CD4-positive, alpha-beta T cell treated with Interleukin-2 at 100 ng/mL for 4 hours (primary cell): ENCODE data around the gene QRICH1.

Experiments
- DNase-seq: peaks from one replicate; pipeline ENCODE4 v3.0.0-alpha.2; 2020; ENCODE audit warnings: low spot score

Gene QRICH1

DNA sequence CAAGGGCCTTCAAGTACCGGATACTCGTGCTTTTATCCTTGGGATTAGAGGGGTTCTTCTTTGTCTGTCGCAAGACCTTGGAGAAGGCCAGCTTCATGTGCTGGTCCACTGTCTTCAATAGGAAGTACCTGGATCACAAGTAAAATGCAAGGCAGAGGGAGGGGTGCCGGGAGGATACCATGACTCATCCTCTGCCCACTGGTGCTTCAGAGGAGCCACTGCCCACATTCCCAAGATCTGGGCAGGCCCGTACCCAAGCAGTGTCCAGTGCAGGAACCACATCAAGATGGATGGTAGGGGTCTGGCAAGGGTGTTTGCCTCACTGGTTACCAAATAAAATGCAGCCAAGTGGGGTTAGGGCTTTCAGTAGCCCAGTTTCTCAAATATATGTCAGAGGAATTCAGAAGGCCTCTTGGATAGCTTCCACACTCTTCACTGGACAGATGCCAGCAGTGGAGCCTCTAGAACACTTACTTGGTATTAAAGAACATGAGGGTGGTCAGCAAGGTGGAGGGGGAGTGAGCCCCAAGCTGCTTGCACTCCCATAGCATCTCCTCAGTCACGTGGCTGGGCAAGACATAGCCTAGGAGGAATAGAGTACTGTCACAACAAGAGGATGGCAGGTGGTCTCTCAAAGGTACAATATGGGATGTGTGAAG, 61.1 kb downstream of the QRICH1 start:
- DNase-seq, result no peak

DNA sequence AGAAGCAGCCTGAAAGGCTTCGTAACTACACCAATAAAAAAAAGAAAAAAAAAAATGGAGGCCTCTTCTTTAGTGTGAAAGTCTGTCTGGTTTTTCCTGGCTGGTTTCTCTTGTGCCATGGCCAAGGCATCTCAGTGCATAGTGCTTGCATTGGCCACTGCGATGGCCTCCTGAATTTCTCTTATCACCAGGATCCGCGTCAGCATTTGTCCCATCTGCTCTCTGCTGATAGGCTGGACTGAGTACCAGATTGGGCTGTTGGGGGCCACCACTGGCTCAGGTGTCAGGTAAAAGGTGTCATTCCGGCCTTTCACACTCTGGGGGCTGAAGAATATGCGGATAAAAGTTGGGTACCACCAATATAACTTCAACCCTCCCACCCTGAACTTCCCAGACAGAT, 63.5 kb downstream of the QRICH1 start:
- no peak for DNase-seq

DNA sequence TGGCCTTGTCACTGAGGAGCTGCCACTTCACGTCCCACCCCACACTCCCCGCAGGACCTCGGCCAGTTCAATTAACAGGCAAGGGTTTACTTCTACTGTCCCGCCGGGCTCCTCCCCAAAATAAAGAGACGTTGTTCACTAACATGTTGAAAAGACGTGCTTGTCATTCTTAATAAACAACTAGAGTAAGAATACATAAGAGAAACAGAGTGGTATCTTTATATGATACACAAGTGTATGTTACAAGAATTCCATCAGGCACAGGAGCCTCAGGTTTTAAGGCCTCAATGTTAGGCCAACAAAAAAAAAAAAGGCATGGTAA, 64.3 kb downstream of the QRICH1 start:
- DNase-seq, result no peak

- DNase-seq, result peak; percentile 95
Measured at GRCh38 chr3:49028673-49029562, 65.0 kb downstream of the QRICH1 start, which contains the start of gene IMPDH2. Gene IMPDH2 (minus strand): TSS chr3:49029398. CDS start chr3:49029350, 48 bp downstream.

DNA sequence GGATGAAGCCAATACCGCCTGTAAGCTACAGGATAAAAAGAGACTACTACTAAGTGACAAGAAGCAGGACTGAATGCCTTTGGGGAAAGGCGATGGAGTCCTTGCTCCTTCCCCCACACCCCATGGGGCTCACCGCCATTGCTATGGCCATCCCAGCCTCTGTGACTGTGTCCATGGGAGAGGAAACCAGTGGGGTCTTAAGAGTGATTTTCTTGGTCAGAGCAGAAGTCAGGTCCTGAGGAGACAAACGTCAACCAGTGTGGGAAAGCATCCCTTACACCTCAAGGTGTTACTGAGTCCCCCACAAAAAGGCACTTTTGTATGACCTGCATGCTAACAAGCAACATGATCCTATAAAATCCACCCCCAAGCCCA, 65.6 kb downstream of the QRICH1 start:
- DNase-seq, result no peak

DNA sequence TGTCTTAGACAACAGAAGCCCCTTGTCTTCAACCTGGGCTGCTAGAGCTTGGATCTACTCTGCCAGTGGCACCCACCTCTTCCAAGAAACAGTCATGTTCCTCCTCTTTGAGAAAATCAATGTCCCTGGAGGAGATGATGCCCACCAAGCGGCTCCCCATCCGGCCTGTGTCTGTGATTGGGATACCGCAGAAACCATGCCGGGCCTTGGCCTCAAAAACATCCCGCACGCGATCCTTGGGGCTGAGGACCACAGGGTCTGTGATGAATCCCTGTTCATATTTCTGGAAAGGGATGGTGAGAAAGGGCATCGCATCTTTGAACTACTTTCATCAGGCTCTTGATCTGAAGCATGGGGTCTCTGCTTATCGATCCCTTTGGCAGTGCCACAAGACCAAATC, 66.2 kb downstream of the QRICH1 start:
- no peak for DNase-seq

DNA sequence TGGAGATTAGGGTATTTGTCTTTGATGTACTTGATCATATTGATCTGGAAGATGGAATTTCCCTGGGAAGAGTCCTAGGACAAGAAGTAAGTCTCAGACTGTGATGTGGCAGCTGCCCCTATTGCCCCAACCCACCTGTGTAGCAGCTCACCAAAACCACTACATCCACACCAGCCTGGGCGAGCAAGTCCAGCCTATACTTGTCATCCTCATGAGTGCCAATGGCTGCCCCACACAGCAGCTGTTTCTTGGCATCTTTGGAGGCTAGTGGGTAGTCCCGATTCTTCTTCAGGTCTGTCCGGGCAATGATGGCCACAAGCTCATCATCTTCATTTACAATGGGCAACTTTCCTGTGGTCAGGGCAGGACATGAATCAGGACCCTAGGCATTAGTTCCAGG, 67.3 kb downstream of the QRICH1 start:
- no peak for DNase-seq

- no peak for DNase-seq
Measured at GRCh38 chr3:49025793-49026520, 67.9 kb downstream of the QRICH1 start.

DNA sequence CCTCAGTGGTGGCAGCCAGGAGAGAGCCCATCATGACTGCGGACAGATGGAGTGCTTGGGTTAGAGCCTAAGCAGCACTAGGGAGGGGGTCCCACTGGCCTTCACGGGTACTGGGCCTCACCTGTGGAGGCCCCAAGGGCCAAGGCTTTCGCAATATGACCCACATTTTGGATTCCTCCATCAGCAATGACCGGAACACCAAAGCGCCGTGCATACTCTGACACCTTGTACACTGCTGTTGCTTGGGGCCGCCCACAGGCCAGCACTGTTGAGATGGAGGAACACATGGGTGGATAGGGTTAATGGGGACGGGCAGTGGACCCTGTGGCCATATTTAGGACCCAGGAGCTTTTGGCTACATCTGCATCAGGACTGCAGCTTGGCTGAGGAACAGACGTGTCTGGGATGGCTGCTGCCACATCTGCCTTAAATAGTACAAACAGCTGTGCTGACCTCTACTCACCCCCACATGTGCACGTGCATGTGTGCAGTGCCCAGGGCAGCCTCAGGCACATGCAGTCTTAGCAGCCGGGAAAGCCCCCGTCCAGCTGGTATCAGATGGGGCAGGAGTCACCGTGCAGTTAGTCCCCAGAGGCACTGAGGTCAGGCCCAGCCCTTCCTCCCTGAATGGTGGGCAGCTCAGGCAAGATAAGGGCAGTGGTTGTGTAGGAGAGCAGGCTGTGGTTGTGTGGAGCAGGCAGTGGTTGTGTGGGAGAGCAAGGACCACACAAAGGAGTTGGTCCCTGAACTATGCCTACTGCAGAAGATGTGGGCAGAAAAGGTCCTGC, 68.7 kb downstream of the QRICH1 start:
- no peak for DNase-seq

- DNase-seq, result no peak
Measured at GRCh38 chr3:49024449-49024848, 69.4 kb downstream of the QRICH1 start.

DNA sequence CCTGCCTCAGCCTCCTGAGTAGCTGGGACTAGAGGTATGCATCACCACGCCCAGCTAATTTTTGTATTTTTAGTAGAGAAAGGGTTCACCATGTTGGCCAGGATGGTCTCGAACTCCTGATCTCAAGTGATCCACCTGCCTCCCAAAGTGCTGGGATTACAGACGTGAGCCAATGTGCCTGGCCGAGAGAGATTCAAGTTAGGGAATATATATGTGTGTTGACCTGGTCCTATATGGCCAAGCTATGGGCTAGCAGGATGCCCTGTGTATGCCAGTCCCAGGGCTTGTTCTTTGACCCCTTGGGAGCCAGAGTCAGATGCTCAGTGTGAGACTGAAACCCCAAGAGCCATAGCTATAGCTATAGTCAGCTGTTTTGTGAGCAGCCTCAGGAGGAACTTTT, 70.1 kb downstream of the QRICH1 start:
- DNase-seq, result no peak

DNA sequence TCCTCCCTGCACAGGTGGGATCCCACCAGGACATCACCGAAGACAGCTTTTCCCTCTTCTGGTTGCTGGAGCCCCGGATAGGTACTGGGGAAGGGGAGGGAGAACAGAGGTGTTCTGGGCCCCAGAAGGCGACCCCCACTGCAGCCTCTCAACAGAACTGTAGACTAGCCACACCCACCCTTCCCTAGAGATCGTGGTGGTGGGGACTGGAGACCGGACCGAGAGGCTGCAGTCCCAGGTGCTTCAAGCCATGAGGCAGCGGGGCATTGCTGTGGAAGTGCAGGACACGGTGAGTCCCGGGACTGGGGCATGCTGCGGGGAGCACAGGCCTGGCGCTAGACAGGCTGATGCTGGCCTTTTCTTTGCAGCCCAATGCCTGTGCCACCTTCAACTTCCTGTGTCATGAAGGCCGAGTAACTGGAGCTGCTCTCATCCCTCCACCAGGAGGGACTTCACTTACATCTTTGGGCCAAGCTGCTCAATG, 71.1 kb downstream of the QRICH1 start:
- DNase-seq, result no peak

DNA sequence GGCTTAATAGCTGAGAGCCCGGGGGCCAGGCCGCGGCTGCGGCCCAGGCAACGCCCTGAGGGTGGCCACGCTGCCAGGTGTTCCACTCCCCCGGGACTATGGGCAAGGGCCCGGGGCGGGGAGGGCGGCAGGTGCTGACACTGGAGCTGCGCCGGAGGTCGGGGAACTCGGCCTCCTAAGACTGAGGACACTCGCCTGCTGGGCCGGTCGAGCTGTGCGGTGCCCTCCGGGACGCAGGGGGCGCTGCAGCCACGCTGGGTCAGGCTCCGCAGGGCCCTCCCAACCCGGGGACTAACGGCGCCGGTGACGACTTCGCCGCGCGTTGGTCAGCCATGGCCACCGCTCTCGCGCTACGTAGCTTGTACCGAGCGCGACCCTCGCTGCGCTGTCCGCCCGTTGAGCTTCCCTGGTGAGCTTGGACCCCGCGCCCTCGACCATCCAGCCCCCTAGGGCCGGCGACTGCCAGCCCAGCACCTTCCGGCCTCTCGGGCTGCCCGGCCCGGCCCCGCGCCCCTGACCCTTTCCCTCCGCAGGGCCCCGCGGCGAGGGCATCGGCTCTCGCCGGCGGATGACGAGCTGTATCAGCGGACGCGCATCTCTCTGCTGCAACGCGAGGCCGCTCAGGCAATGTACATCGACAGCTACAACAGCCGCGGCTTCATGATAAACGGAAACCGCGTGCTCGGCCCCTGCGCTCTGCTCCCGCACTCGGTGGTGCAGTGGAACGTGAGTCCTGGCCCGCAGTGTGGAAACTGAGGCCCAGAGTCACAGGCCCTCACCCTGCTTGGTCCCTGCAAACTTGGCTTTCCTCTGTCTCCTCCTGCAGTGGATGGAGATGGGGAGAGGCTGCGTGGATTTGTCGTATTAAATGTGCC, 71.8 kb downstream of the QRICH1 start, which contains the start of gene NDUFAF3:
Gene NDUFAF3 (plus strand): TSS at position 309 of the 875 bp plus-strand sequence. CDS start 24 bp downstream, at position 333.
- DNase-seq, result peak; percentile 93

GRCh38 chr3:49021213-49021812, 72.6 kb downstream of the QRICH1 start:
- peak; percentile 98 for DNase-seq

GRCh38 chr3:49020330-49021212, 73.3 kb downstream of the QRICH1 start:
- DNase-seq, result peak; percentile 18

DNA sequence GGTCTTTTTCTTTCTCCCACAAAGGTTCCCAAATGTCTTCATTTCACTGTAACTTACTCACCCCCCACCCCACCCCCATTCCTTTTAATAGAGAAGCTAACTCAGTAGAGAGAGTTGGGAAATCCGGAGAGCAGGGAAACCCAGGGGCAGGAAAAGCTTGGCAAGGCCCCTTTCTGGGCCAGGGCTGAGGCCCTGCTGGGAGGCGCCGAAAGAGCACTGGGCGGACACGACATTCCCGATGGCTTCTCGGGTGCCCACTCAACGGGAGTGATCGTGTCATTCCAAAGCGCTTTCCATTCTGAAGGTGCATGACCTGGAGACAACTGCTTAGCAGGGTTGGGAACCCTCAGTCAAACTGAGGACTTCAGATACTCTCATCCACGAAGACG, 73.9 kb downstream of the QRICH1 start:
- DNase-seq, result no peak

DNA sequence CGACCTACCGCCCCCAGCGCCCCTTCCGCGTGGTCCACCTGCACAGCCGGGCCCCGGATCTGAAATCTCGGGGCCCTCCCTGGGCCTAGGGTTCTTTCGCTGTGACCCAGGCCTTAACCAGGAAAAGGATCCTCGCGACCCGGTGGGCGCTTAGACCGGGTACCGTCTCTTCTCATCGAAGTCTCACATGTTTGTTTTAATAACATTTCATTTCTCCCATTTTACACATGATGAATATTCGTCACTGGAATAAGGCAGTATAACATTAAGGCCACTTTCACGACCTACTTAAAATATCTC, 75.2 kb downstream of the QRICH1 start:
- DNase-seq, result no peak

GRCh38 chr3:49017971-49018706, 75.7 kb downstream of the QRICH1 start, which contains the start of gene DALRD3:
Gene DALRD3 (minus strand): TSS chr3:49018580. CDS start chr3:49018564, 16 bp downstream.
- peak; percentile 58 for DNase-seq
